CD4-positive, alpha-beta T cell treated with Interleukin-17A for 1 hour (primary cell): ENCODE results near the gene RELCH.

ENCODE experiments used
- DNase-seq: peaks from one replicate; pipeline ENCODE4 v3.0.0-alpha.2; 2020

The RELCH gene

GRCh38 chr18:62187543-62188510 is 772 bp downstream of the RELCH start:
- peak; percentile 10 for DNase-seq

GRCh38 chr18:62189208-62189607 is 2.2 kb downstream of the RELCH start:
- no peak for DNase-seq

- DNase-seq, result no peak
Measured at GRCh38 chr18:62196079-62196478, 9.0 kb downstream of the RELCH start.

- DNase-seq, result no peak
Measured at GRCh38 chr18:62196980-62197379, 9.9 kb downstream of the RELCH start.

- no peak for DNase-seq
Measured at GRCh38 chr18:62198259-62198658, 11.2 kb downstream of the RELCH start.

- no peak for DNase-seq
Measured at GRCh38 chr18:62199629-62200028, 12.6 kb downstream of the RELCH start.

- DNase-seq, result no peak
Measured at GRCh38 chr18:62200121-62200914, 13.3 kb downstream of the RELCH start.

GRCh38 chr18:62201870-62202269 is 14.8 kb downstream of the RELCH start:
- DNase-seq, result no peak

GRCh38 chr18:62205824-62206223 is 18.8 kb downstream of the RELCH start:
- DNase-seq, result no peak

- DNase-seq, result no peak
Measured at GRCh38 chr18:62206593-62206992, 19.5 kb downstream of the RELCH start.

GRCh38 chr18:62209046-62209445 is 22.0 kb downstream of the RELCH start:
- DNase-seq, result no peak

GRCh38 chr18:62210138-62210537 is 23.1 kb downstream of the RELCH start:
- DNase-seq, result no peak

- no peak for DNase-seq
Measured at GRCh38 chr18:62211325-62211828, 24.3 kb downstream of the RELCH start.

- DNase-seq, result no peak
Measured at GRCh38 chr18:62214790-62215189, 27.7 kb downstream of the RELCH start.

- no peak for DNase-seq
Measured at GRCh38 chr18:62224229-62224628, 37.2 kb downstream of the RELCH start.

- no peak for DNase-seq
Measured at GRCh38 chr18:62226047-62226446, 39.0 kb downstream of the RELCH start.

GRCh38 chr18:62236252-62236651 is 49.2 kb downstream of the RELCH start:
- DNase-seq, result no peak

- DNase-seq, result no peak
Measured at GRCh38 chr18:62239475-62239874, 52.4 kb downstream of the RELCH start.

GRCh38 chr18:62242955-62243354 is 55.9 kb downstream of the RELCH start:
- DNase-seq, result no peak

GRCh38 chr18:62245177-62245576 is 58.1 kb downstream of the RELCH start:
- DNase-seq, result no peak

GRCh38 chr18:62245699-62246098 is 58.6 kb downstream of the RELCH start:
- DNase-seq, result no peak

- no peak for DNase-seq
Measured at GRCh38 chr18:62248313-62248712, 61.3 kb downstream of the RELCH start.

- DNase-seq, result peak; percentile 76
Measured at GRCh38 chr18:62249478-62250097, 62.5 kb downstream of the RELCH start.
